ENCODE results near the gene WRAP73. TPM values are rescaled to one million over a fixed set of nuclear protein-coding genes. Genes with fewer than 3 reads are reported as not detected.

The WRAP73 gene
- total RNA-seq, 4 donors from 2014 or later: 16.4 to 33.7 (median 19.6) TPM

- 71% methylated on average over 10 of the region's 10 CpGs for WGBS
- Histone ChIP-seq H3K36me3 (no peaks in the 10 kb centered on the region), H3K27me3 (no peaks in the 10 kb centered on the region), H3K27ac (no peak overlapping the region), H3K4me1 (peaks cover 25% of the 10 kb centered on the region), H3K9me3 (no peaks in the 10 kb centered on the region), H3K4me3 (no peak overlapping the region)
- TF ChIP-seq EP300 (IDR thresholded peaks at IDR 0.05) (no peak), POLR2AphosphoS5 (IDR thresholded peaks at IDR 0.05) (no peak), POLR2A (IDR thresholded peaks at IDR 0.05) (no peak), CTCF (IDR thresholded peaks at IDR 0.05) (no peak)
- no peak for DNase-seq (ENCODE audit: low spot score in 2 of 2)
Measured at GRCh38 chr1:3593745-3594144, 56.2 kb downstream of the WRAP73 start.

DNA sequence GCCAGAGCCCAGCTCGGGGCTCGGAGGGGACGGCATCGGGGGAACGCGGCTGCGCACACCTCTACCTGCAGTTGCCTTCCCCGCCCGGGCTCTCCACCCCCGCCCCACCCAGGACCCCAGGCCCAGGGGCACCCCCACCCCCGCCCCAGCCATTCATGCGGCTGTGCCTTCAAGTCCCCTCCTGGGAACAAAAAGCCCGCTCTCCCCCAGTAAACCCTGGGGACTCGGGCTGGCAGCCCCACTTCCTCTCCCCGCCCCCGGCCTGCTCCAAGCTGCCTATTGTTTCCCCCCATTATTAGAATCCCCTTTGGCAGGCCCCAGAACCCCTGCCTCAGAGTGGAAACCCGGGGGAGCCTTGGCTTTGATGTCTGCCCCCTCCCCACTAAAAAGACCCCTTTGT, 56.6 kb downstream of the WRAP73 start:
- Histone ChIP-seq H3K4me1 (peaks cover 20% of the 10 kb centered on the region), H3K4me3 (no peak overlapping the region), H3K9me3 (no peaks in the 10 kb centered on the region), H3K36me3 (no peaks in the 10 kb centered on the region), H3K27ac (no peak overlapping the region), H3K27me3 (no peaks in the 10 kb centered on the region)
- WGBS: 95% methylated on average over 12 of the region's 17 CpGs
- no peak for DNase-seq (ENCODE audit: low spot score in 2 of 2)
- no peak for TF ChIP-seq POLR2AphosphoS5 (IDR thresholded peaks at IDR 0.05)
- TF ChIP-seq EP300 (IDR thresholded peaks at IDR 0.05): no peak
- no peak for TF ChIP-seq POLR2A (IDR thresholded peaks at IDR 0.05)
- no peak for TF ChIP-seq CTCF (IDR thresholded peaks at IDR 0.05)

GRCh38 chr1:3590951-3591865, 58.7 kb downstream of the WRAP73 start:
- Histone ChIP-seq H3K27me3 (no peaks in the 10 kb centered on the region), H3K36me3 (no peaks in the 10 kb centered on the region), H3K4me3 (no peak overlapping the region), H3K9me3 (no peaks in the 10 kb centered on the region), H3K27ac (no peak overlapping the region), H3K4me1 (peaks cover 9% of the 10 kb centered on the region)
- no peak for TF ChIP-seq CTCF (IDR thresholded peaks at IDR 0.05)
- TF ChIP-seq POLR2A (IDR thresholded peaks at IDR 0.05): no peak
- TF ChIP-seq EP300 (IDR thresholded peaks at IDR 0.05): no peak
- no peak for TF ChIP-seq POLR2AphosphoS5 (IDR thresholded peaks at IDR 0.05)
- 90% methylated on average over 17 of the region's 33 CpGs for WGBS
- DNase-seq (ENCODE audit: low spot score in 2 of 2): no peak

GRCh38 chr1:3590139-3590763, 59.7 kb downstream of the WRAP73 start:
- Histone ChIP-seq H3K27me3 (no peaks in the 10 kb centered on the region), H3K4me3 (no peak overlapping the region), H3K4me1 (peaks cover 5% of the 10 kb centered on the region), H3K36me3 (no peaks in the 10 kb centered on the region), H3K9me3 (no peaks in the 10 kb centered on the region), H3K27ac (no peak overlapping the region)
- WGBS: 94% methylated on average over 23 of the region's 27 CpGs
- no peak for TF ChIP-seq POLR2AphosphoS5 (IDR thresholded peaks at IDR 0.05)
- no peak for TF ChIP-seq CTCF (IDR thresholded peaks at IDR 0.05)
- no peak for DNase-seq (ENCODE audit: low spot score in 2 of 2)

DNA sequence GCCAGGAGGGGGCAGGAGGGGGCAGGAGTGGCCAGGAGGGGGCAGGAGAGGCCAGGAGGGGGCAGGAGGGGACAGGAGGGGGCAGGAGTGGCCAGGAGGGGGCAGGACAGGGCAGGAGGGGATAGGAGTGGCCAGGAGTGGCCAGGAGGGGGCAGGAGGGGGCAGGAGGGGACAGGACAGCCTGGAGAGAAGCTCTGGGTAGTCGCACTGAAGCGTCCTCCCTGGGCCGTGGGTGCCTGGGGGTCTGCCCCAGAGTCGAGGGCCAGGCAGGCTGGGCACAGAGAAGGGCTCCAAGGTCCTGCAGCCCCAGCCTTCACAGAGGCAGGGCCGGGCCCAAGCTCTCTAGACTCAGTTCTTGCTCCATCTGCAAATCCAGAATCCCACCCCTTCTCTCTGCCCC, 61.5 kb downstream of the WRAP73 start:
- H3K4me3 ChIP-seq: no peak overlapping the region
- TF ChIP-seq POLR2AphosphoS5 (IDR thresholded peaks at IDR 0.05) (no peak), CTCF (IDR thresholded peaks at IDR 0.05) (no peak), EP300 (IDR thresholded peaks at IDR 0.05) (no peak)
- no peak overlapping the region for H3K27ac ChIP-seq
- no peak for DNase-seq (ENCODE audit: low spot score in 2 of 2)
- H3K4me1 ChIP-seq: no peaks in the 10 kb centered on the region
- no peaks in the 10 kb centered on the region for H3K36me3 ChIP-seq
- no peaks in the 10 kb centered on the region for H3K9me3 ChIP-seq
- H3K27me3 ChIP-seq: no peaks in the 10 kb centered on the region
- WGBS: 60% methylated on average over 1 of the region's 5 CpGs
